MM.1S (cell line): ENCODE results near the gene ST3GAL4.

ENCODE experiments used
- EZH2phosphoT487 ChIP-seq: fragments of 300-600 bp; sonication (generic); IDR thresholded peaks from 2 replicates; pipeline ENCODE4 v1.6.1; 2018; ENCODE audit warnings: antibody characterized with exemption, low read length
- TF ChIP-seq, protein P1 (sequence below): fragments of 300-600 bp; sonication (generic); IDR thresholded peaks from 2 replicates; pipeline ENCODE4 v1.5.1; 2016; ENCODE audit warnings: antibody characterized with exemption, low read length, mixed read lengths

GRCh38 chr11:126452241-126453101, 97.0 kb downstream of the ST3GAL4 start:
- TF ChIP-seq, protein P1, sequence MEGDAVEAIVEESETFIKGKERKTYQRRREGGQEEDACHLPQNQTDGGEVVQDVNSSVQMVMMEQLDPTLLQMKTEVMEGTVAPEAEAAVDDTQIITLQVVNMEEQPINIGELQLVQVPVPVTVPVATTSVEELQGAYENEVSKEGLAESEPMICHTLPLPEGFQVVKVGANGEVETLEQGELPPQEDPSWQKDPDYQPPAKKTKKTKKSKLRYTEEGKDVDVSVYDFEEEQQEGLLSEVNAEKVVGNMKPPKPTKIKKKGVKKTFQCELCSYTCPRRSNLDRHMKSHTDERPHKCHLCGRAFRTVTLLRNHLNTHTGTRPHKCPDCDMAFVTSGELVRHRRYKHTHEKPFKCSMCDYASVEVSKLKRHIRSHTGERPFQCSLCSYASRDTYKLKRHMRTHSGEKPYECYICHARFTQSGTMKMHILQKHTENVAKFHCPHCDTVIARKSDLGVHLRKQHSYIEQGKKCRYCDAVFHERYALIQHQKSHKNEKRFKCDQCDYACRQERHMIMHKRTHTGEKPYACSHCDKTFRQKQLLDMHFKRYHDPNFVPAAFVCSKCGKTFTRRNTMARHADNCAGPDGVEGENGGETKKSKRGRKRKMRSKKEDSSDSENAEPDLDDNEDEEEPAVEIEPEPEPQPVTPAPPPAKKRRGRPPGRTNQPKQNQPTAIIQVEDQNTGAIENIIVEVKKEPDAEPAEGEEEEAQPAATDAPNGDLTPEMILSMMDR, result no peak
- TF ChIP-seq EZH2phosphoT487, result no peak
